ENCODE results near the gene OR2A12.

GRCh38 chr7:144069953-144070352, 16.1 kb upstream of the OR2A12 start:
- TF ChIP-seq POLR2A (IDR thresholded peaks at IDR 0.05) (no peak), EP300 (IDR thresholded peaks at IDR 0.05) (no peak)
- TF ChIP-seq, protein P1, sequence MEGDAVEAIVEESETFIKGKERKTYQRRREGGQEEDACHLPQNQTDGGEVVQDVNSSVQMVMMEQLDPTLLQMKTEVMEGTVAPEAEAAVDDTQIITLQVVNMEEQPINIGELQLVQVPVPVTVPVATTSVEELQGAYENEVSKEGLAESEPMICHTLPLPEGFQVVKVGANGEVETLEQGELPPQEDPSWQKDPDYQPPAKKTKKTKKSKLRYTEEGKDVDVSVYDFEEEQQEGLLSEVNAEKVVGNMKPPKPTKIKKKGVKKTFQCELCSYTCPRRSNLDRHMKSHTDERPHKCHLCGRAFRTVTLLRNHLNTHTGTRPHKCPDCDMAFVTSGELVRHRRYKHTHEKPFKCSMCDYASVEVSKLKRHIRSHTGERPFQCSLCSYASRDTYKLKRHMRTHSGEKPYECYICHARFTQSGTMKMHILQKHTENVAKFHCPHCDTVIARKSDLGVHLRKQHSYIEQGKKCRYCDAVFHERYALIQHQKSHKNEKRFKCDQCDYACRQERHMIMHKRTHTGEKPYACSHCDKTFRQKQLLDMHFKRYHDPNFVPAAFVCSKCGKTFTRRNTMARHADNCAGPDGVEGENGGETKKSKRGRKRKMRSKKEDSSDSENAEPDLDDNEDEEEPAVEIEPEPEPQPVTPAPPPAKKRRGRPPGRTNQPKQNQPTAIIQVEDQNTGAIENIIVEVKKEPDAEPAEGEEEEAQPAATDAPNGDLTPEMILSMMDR (IDR thresholded peaks at IDR 0.05) = no peak

Data from gastroesophageal sphincter (tissue), 3 donors.